BE2C (cell line): ENCODE results near the gene SLCO1B1.

Experiments used
- DNase-seq: peaks from one replicate; pipeline ENCODE4 v3.0.0-alpha.2; 2020
- H3K27me3 ChIP-seq: fragments of 250-450 bp; sonication (Bioruptor Pico); 2 replicates; pipeline ENCODE4 v1.5.1; 2020; ENCODE audit warnings: mild to moderate bottlenecking
- H3K36me3 ChIP-seq: fragments of 250-450 bp; sonication (Bioruptor Pico); 2 replicates; pipeline ENCODE4 v1.5.1; 2020; ENCODE audit warnings: mild to moderate bottlenecking
- H3K4me1 ChIP-seq: fragments of 250-450 bp; sonication (Bioruptor Pico); 2 replicates; pipeline ENCODE4 v1.5.1; 2020
- H3K4me3 ChIP-seq: 2 replicates; pipeline ENCODE4 v1.5.1; 2011; ENCODE audit warnings: low read depth, low read length
- H3K9me3 ChIP-seq: fragments of 250-450 bp; sonication (Bioruptor Pico); 2 replicates; pipeline ENCODE4 v1.5.1; 2020
- CTCF ChIP-seq: IDR thresholded peaks from 2 replicates; pipeline ENCODE4 v1.5.1; 2012; ENCODE audit warnings: mild to moderate bottlenecking, low read depth, low read length

The SLCO1B1 gene

GRCh38 chr12:21219206-21219605 lies 88.2 kb downstream of the SLCO1B1 start:
- no peaks in the 10 kb centered on the region for H3K36me3 ChIP-seq
- no peaks in the 10 kb centered on the region for H3K9me3 ChIP-seq
- H3K27me3 ChIP-seq, result no peaks in the 10 kb centered on the region
- no peak for TF ChIP-seq CTCF
- no peak overlapping the region for H3K4me3 ChIP-seq
- H3K4me1 ChIP-seq, result no peaks in the 10 kb centered on the region
- no peak for DNase-seq

GRCh38 chr12:21220266-21220665 lies 89.3 kb downstream of the SLCO1B1 start:
- no peaks in the 10 kb centered on the region for H3K27me3 ChIP-seq
- no peaks in the 10 kb centered on the region for H3K9me3 ChIP-seq
- no peak for TF ChIP-seq CTCF
- H3K36me3 ChIP-seq, result no peaks in the 10 kb centered on the region
- H3K4me1 ChIP-seq, result no peaks in the 10 kb centered on the region
- no peak for DNase-seq
- H3K4me3 ChIP-seq, result no peak overlapping the region

- no peak for TF ChIP-seq CTCF
- Histone ChIP-seq H3K9me3 (no peaks in the 10 kb centered on the region), H3K27me3 (no peaks in the 10 kb centered on the region), H3K4me3 (no peak overlapping the region), H3K36me3 (no peaks in the 10 kb centered on the region), H3K4me1 (no peaks in the 10 kb centered on the region)
- no peak for DNase-seq
Measured at GRCh38 chr12:21221072-21221471, 90.1 kb downstream of the SLCO1B1 start.

GRCh38 chr12:21221778-21222177 lies 90.8 kb downstream of the SLCO1B1 start:
- no peaks in the 10 kb centered on the region for H3K27me3 ChIP-seq
- no peak for DNase-seq
- H3K4me3 ChIP-seq, result no peak overlapping the region
- no peak for TF ChIP-seq CTCF
- H3K4me1 ChIP-seq, result no peaks in the 10 kb centered on the region
- H3K36me3 ChIP-seq, result no peaks in the 10 kb centered on the region
- no peaks in the 10 kb centered on the region for H3K9me3 ChIP-seq

- Histone ChIP-seq H3K4me3 (no peak overlapping the region), H3K9me3 (no peaks in the 10 kb centered on the region), H3K27me3 (no peaks in the 10 kb centered on the region), H3K4me1 (no peaks in the 10 kb centered on the region), H3K36me3 (no peaks in the 10 kb centered on the region)
- no peak for DNase-seq
- TF ChIP-seq CTCF, result no peak
Measured at GRCh38 chr12:21223930-21224329, 92.9 kb downstream of the SLCO1B1 start.

- TF ChIP-seq CTCF, result no peak
- DNase-seq, result no peak
- Histone ChIP-seq H3K4me1 (no peaks in the 10 kb centered on the region), H3K4me3 (no peak overlapping the region), H3K36me3 (no peaks in the 10 kb centered on the region), H3K27me3 (no peaks in the 10 kb centered on the region), H3K9me3 (no peaks in the 10 kb centered on the region)
Measured at GRCh38 chr12:21234395-21234794, 103.4 kb downstream of the SLCO1B1 start.
